HepG2 (cell line): ENCODE measurements around the gene GRIK4. TPM values are rescaled to one million over a fixed set of nuclear protein-coding genes. Genes with fewer than 3 reads are reported as not detected.

Experiments
- CCAR2 ChIP-seq: fragments of 200-400 bp; formaldehyde crosslinking; optimal IDR thresholded peaks from 2 replicates; pipeline ENCODE3; 2018; ENCODE audit warnings: low read depth, mild to moderate bottlenecking, low read length, moderate library complexity
- ELF1 ChIP-seq: sonication (generic); formaldehyde crosslinking; IDR thresholded peaks from 2 replicates; pipeline ENCODE4 v1.4.0; 2020; ENCODE audit warnings: missing genetic modification reagents
- ISX ChIP-seq: sonication (generic); formaldehyde crosslinking; conservative IDR thresholded peaks from 2 replicates; pipeline ENCODE4 v1.5.0; 2020; ENCODE audit warnings: missing genetic modification reagents
- KMT2B ChIP-seq: IDR thresholded peaks from 2 replicates; pipeline ENCODE4 v1.6.1; 2016; ENCODE audit warnings: missing genetic modification reagents, missing compliant biosample characterization
- REST ChIP-seq, 2 experiments: IDR thresholded peaks; 2 replicates each; pipeline ENCODE4 v1.6.1; 2011 to 2012; ENCODE audit warnings: low read length in 2 of 2, borderline replicate concordance in 1 of 2, low read depth in 1 of 2, mild to moderate bottlenecking in 1 of 2, moderate library complexity in 1 of 2
- SIX1 ChIP-seq: sonication (generic); formaldehyde crosslinking; IDR thresholded peaks from 2 replicates; pipeline ENCODE4 v1.4.0; 2020; ENCODE audit warnings: missing genetic modification reagents, borderline replicate concordance
- SOX5 ChIP-seq: IDR thresholded peaks from 2 replicates; pipeline ENCODE4 v1.6.1; 2016; ENCODE audit warnings: borderline replicate concordance
- TCF7 ChIP-seq: sonication (generic); IDR thresholded peaks from 2 replicates; pipeline ENCODE4 v1.6.1; 2016; ENCODE audit warnings: antibody characterized with exemption, low read depth
- TGIF2 ChIP-seq: IDR thresholded peaks from 2 replicates; pipeline ENCODE4 v1.6.1; 2016; ENCODE audit warnings: control low read depth, missing compliant biosample characterization
- TRAFD1 ChIP-seq: sonication (generic); formaldehyde crosslinking; IDR thresholded peaks from 2 replicates; pipeline ENCODE4 v1.5.1; 2020; ENCODE audit warnings: missing genetic modification reagents, mild to moderate bottlenecking, borderline replicate concordance
- ZBTB42 ChIP-seq: sonication (generic); formaldehyde crosslinking; IDR thresholded peaks from 2 replicates; pipeline ENCODE4 v1.5.0; 2020; ENCODE audit warnings: mild to moderate bottlenecking, missing genetic modification reagents
- ZBTB46 ChIP-seq: sonication (generic); formaldehyde crosslinking; IDR thresholded peaks from 2 replicates; pipeline ENCODE4 v1.4.0; 2020; ENCODE audit warnings: mild to moderate bottlenecking, missing genetic modification reagents, borderline replicate concordance
- ZMYM4 ChIP-seq: sonication (generic); formaldehyde crosslinking; IDR thresholded peaks from 2 replicates; pipeline ENCODE4 v1.8.1; 2023; ENCODE audit warnings: mild to moderate bottlenecking, missing genetic modification reagents
- ZNF101 ChIP-seq: sonication (generic); formaldehyde crosslinking; IDR thresholded peaks from 2 replicates; pipeline ENCODE4 v1.4.0; 2020; ENCODE audit warnings: mild to moderate bottlenecking, low read depth, missing genetic modification reagents, borderline replicate concordance
- ZNF33A ChIP-seq: sonication (generic); formaldehyde crosslinking; IDR thresholded peaks from 2 replicates; pipeline ENCODE4 v1.5.1; 2020; ENCODE audit warnings: missing genetic modification reagents, mild to moderate bottlenecking, moderate library complexity, borderline replicate concordance
- ZNF362 ChIP-seq: sonication (generic); formaldehyde crosslinking; IDR thresholded peaks from 2 replicates; pipeline ENCODE4 v1.4.0; 2020; ENCODE audit warnings: missing genetic modification reagents, mild to moderate bottlenecking, borderline replicate concordance
- ZNF879 ChIP-seq: sonication (generic); formaldehyde crosslinking; IDR thresholded peaks from 2 replicates; pipeline ENCODE4 v1.8.1; 2023; ENCODE audit warnings: missing genetic modification reagents
- ZSCAN22 ChIP-seq: sonication (generic); formaldehyde crosslinking; IDR thresholded peaks from 2 replicates; pipeline ENCODE4 v1.4.0; 2020; ENCODE audit warnings: mild to moderate bottlenecking, missing genetic modification reagents
- polyA plus RNA-seq, 8 experiments: library from polyadenylated mRNA; depleted of rRNA in 3 of 8; stranded (reverse) in 7 of 8; unstranded in 1 of 8; fragments of >200 nt; fragmentation: Illumina TruSeq in 4 of 8; extraction: Trizol in 4 of 8; gene quantifications; 2 replicates each; pipeline versions ENCODE4 v1.2.1 to v1.2.3, GENCODE V29; 2011 to 2016; ENCODE audit warnings: low read depth in 4 of 8, missing spikeins in 1 of 8, mixed read lengths in 1 of 8; ENCODE audit not compliant: insufficient read depth in 1 of 8
- total RNA-seq, 5 experiments: library from RNA; depleted of rRNA; stranded (reverse); fragments of >200 nt; fragmentation: Illumina TruSeq; extraction: Trizol; gene quantifications; 2 replicates each; pipeline ENCODE4 v1.2.3, GENCODE V29; 2016; ENCODE audit warnings: low read depth in 1 of 5
- TF ChIP-seq, protein P1 (sequence below): sonication (generic); formaldehyde crosslinking; IDR thresholded peaks from 2 replicates; pipeline ENCODE4 v1.5.1; 2020; ENCODE audit warnings: mild to moderate bottlenecking, moderate library complexity, missing genetic modification reagents

Gene GRIK4
- total and polyA plus RNA-seq, 2 of the 13 experiments (the other 11 are each of a cell fraction or from before 2014, with no cell fraction given): 0.04 to 0.07 TPM

DNA sequence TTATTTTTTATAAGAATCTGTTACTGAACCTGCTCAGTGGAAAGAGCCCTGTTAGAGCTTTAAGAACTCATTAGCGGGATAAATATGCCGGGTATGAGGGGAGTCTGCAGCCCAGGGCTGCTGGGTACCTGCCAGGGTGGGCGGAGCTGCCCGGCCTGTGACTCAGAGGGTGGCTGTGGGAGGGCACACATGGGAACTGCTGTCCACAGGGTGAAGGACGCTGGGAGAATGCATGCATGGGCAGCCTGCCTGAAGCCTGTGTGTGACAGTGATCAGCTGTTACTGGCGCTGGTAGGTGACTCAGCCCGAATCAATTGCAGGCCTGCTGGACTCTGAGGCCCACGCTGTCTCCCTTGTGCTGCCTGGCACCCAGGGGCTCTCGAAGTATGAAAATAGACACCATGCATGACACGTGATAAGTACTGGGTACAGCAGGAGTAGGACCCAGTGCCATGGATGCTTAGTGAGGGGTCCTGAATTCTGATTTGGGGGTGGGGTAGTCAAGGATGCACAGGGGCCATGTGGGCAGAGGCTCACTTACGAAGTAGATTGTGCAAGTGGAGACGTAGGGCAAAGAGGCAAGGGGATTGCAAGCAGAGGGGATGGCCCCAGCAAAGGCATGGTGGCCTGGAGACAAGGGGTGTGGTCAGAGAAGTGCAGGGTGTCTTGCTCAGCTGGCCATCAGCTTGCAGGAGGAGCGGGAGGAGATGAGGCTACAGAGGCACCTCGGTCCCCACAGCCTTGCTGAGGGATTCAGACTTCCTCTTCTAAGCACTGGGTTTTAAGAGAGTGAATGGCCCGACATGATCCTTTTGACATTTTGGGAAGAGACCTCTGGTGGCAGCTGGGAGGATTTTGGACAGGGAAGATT lies 36.5 kb downstream of the GRIK4 start (continued):
- TF ChIP-seq ZNF33A (CRISPR knock-in tag) (no peak), ZBTB46 (CRISPR knock-in tag) (no peak), ISX (CRISPR knock-in tag) (no peak), SIX1 (CRISPR knock-in tag) (no peak), REST (IDR thresholded peaks at IDR 0.05; ENCODE audit: borderline replicate concordance in 1 of 2, low read depth in 1 of 2, low read length in 2 of 2) (no peak; a peak in 2 of 4 replicates), ZSCAN22 (CRISPR knock-in tag) (no peak), TRAFD1 (no peak), ZMYM4 (no peak), TCF7 (no peak), TGIF2 (CRISPR knock-in tag) (peak; percentile 99), ZNF101 (no peak), ZBTB42 (no peak), ELF1 (CRISPR knock-in tag) (peak; percentile 23; the same call in 1 of the 2 replicates), KMT2B (CRISPR knock-in tag) (no peak), ZNF362 (CRISPR knock-in tag) (no peak), CCAR2 (no peak), ZNF879 (CRISPR knock-in tag) (no peak), SOX5 (CRISPR knock-in tag) (peak; percentile 82)
- TF ChIP-seq, protein P1, sequence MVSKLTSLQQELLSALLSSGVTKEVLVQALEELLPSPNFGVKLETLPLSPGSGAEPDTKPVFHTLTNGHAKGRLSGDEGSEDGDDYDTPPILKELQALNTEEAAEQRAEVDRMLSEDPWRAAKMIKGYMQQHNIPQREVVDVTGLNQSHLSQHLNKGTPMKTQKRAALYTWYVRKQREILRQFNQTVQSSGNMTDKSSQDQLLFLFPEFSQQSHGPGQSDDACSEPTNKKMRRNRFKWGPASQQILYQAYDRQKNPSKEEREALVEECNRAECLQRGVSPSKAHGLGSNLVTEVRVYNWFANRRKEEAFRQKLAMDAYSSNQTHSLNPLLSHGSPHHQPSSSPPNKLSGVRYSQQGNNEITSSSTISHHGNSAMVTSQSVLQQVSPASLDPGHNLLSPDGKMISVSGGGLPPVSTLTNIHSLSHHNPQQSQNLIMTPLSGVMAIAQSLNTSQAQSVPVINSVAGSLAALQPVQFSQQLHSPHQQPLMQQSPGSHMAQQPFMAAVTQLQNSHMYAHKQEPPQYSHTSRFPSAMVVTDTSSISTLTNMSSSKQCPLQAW (CRISPR knock-in tag): no peak
